Neural cell (in vitro differentiated cells): ENCODE data around the gene TEF. TPM values are rescaled to one million over a fixed set of nuclear protein-coding genes. Genes with fewer than 3 reads are reported as not detected.
"Not testable (repeated sequence)": the region's sequence is repeated elsewhere in the genome, so short reads cannot be mapped to it uniquely, and the experiment has no call there.

ENCODE experiments used
- H2AFZ ChIP-seq: fragments of 200-600, 300-800 bp; sonication (generic), shearing (Covaris generic); 2 replicates; pipeline ENCODE4 v1.6.0; 2014; ENCODE audit warnings: low read depth, mild to moderate bottlenecking, antibody characterized with exemption, low read length, moderate library complexity
- H3F3A ChIP-seq: fragments of 200-600 bp; shearing (Covaris generic); 2 replicates; pipeline ENCODE4 v1.6.1; 2016; ENCODE audit warnings: mild to moderate bottlenecking, moderate library complexity, mixed read lengths, antibody characterized with exemption, low read length; ENCODE audit not compliant: insufficient read depth, poor library complexity, severe bottlenecking
- H3K27ac ChIP-seq: fragments of 200-600, 300-800 bp; sonication (generic), shearing (Covaris generic); 2 replicates; pipeline ENCODE4 v1.5.1; 2014; ENCODE audit warnings: mild to moderate bottlenecking, low read length, moderate library complexity
- H3K27me3 ChIP-seq: fragments of 300-800, 200-600 bp; sonication (generic), shearing (Covaris generic); 2 replicates; pipeline ENCODE4 v1.6.0; 2014; ENCODE audit warnings: mild to moderate bottlenecking, low read depth, low read length, moderate library complexity; ENCODE audit not compliant: insufficient read depth
- H3K36me3 ChIP-seq: fragments of 300-800, 200-600 bp; sonication (generic), shearing (Covaris generic); 2 replicates; pipeline ENCODE4 v1.5.1; 2014; ENCODE audit warnings: mild to moderate bottlenecking, antibody characterized with exemption, low read length, moderate library complexity; ENCODE audit not compliant: insufficient read depth
- H3K4me2 ChIP-seq: fragments of 300-800, 200-600 bp; sonication (generic), shearing (Covaris generic); 2 replicates; pipeline ENCODE4 v1.6.0; 2014; ENCODE audit warnings: mild to moderate bottlenecking, low read length
- H3K4me3 ChIP-seq: fragments of 300-800, 200-600 bp; sonication (generic), shearing (Covaris generic); 2 replicates; pipeline ENCODE4 v1.5.1; 2014; ENCODE audit warnings: mild to moderate bottlenecking, low read length, moderate library complexity
- H3K79me2 ChIP-seq: fragments of 200-600 bp; shearing (Covaris generic); replicated peaks from 2 replicates; pipeline ENCODE4 v1.6.0; 2014; ENCODE audit warnings: mild to moderate bottlenecking, low read length, moderate library complexity; ENCODE audit not compliant: insufficient read depth
- H3K9ac ChIP-seq: fragments of 300-800, 200-600 bp; sonication (generic), shearing (Covaris generic); 2 replicates; pipeline ENCODE4 v1.6.1; 2016; ENCODE audit warnings: mild to moderate bottlenecking, low read length, mixed read lengths
- H3K9me2 ChIP-seq: fragments of 200-600 bp; shearing (Covaris generic); 2 replicates; pipeline ENCODE4 v1.6.1; 2016; ENCODE audit warnings: mild to moderate bottlenecking, low read length, mixed read lengths; ENCODE audit not compliant: insufficient read depth
- H3K9me3 ChIP-seq: fragments of 200-600, 300-800 bp; sonication (generic), shearing (Covaris generic); 2 replicates; pipeline ENCODE4 v1.6.1; 2016; ENCODE audit warnings: mild to moderate bottlenecking, mixed run types, low read length, moderate library complexity, mixed read lengths
- H4K20me1 ChIP-seq: fragments of 200-600 bp; shearing (Covaris generic); 2 replicates; pipeline ENCODE4 v1.6.1; 2016; ENCODE audit warnings: mild to moderate bottlenecking, mixed run types; ENCODE audit not compliant: insufficient read depth
- CTCF ChIP-seq: fragments of 450-650 bp; IDR thresholded peaks from 2 replicates; pipeline ENCODE4 v1.5.1; 2014; ENCODE audit warnings: antibody characterized with exemption, mild to moderate bottlenecking, moderate library complexity; ENCODE audit not compliant: poor library complexity, severe bottlenecking
- EP300 ChIP-seq: fragments of 450-650 bp; conservative IDR thresholded peaks from 2 replicates; pipeline ENCODE4 v1.6.1; 2014; ENCODE audit warnings: antibody characterized with exemption, mild to moderate bottlenecking, moderate library complexity; ENCODE audit not compliant: poor library complexity, severe bottlenecking
- EZH2 ChIP-seq: fragments of 200-600, 300-800 bp; shearing (Covaris generic), sonication (generic); IDR thresholded peaks from 2 replicates; pipeline ENCODE4 v1.6.1; 2014; ENCODE audit warnings: antibody characterized with exemption, low read length, borderline replicate concordance, mild to moderate bottlenecking; ENCODE audit not compliant: insufficient read depth, poor library complexity, severe bottlenecking
- MXI1 ChIP-seq: fragments of 450-650 bp; conservative IDR thresholded peaks from 2 replicates; pipeline ENCODE4 v1.6.1; 2014; ENCODE audit warnings: antibody characterized with exemption, mild to moderate bottlenecking; ENCODE audit not compliant: poor library complexity, severe bottlenecking
- POLR2AphosphoS5 ChIP-seq: IDR thresholded peaks from 2 replicates; pipeline ENCODE4 v1.6.1; 2012
- RAD21 ChIP-seq: fragments of 450-650 bp; conservative IDR thresholded peaks from 2 replicates; pipeline ENCODE4 v1.6.1; 2014; ENCODE audit warnings: antibody characterized with exemption, mild to moderate bottlenecking, moderate library complexity
- SMC3 ChIP-seq: fragments of 450-650 bp; conservative IDR thresholded peaks from 2 replicates; pipeline ENCODE4 v1.6.1; 2014; ENCODE audit warnings: antibody characterized with exemption, mild to moderate bottlenecking, moderate library complexity; ENCODE audit not compliant: poor library complexity
- TAF1 ChIP-seq: IDR thresholded peaks from 2 replicates; pipeline ENCODE4 v1.6.1; 2012; ENCODE audit warnings: low read depth
- polyA plus RNA-seq: library from polyadenylated mRNA; depleted of rRNA; stranded (reverse); fragments of >200 nt; gene quantifications from 2 replicates; pipeline ENCODE4 v1.2.3, GENCODE V29; 2014
- TF ChIP-seq, protein P1 (sequence below): IDR thresholded peaks from 2 replicates; pipeline ENCODE4 v1.6.1; 2012; ENCODE audit warnings: borderline replicate concordance

TEF gene
- polyA plus RNA-seq, 1 donor from 2014 or later = 4.9 TPM

- Histone ChIP-seq H3K9me2 (no peaks in the 10 kb centered on the region), H3F3A (no peaks in the 10 kb centered on the region), H3K9ac (no peak overlapping the region), H3K27me3 (no peaks in the 10 kb centered on the region), H3K4me2 (no peak overlapping the region), H3K36me3 (no peaks in the 10 kb centered on the region), H3K79me2 (peaks cover 45% of the 10 kb centered on the region), H2AFZ (no peak overlapping the region), H3K27ac (no peak overlapping the region), H4K20me1 (no peaks in the 10 kb centered on the region), H3K4me3 (no peak overlapping the region), H3K9me3 (no peaks in the 10 kb centered on the region)
- TF ChIP-seq RAD21 = no peak
Measured at GRCh38 chr22:41437198-41437597, 55.5 kb downstream of the TEF start.

DNA sequence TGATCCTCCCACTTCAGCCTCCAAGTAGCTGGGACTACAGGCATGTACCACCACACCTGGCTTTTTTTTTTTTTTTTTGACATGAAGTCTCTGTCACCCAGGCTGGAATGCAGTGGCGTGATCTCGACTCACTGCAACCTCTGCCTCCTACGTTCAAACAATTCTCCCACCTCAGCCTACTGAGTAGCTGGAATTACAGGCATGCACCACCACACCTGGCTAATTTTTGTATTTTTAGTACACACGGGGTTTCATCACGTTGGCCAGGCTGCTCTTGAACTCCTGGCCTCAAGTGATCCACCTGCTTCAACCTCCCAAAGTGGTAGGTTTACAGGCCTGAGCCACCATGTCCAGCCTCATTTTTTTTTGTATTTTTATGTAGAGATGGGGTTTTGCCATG lies 58.8 kb downstream of the TEF start:
- H3K9ac ChIP-seq, H3K9me2 ChIP-seq, H3K4me3 ChIP-seq, H4K20me1 ChIP-seq, H3K27ac ChIP-seq, H3K4me2 ChIP-seq, H3F3A ChIP-seq, H3K27me3 ChIP-seq, H3K9me3 ChIP-seq, H3K36me3 ChIP-seq, H2AFZ ChIP-seq: not testable (repeated sequence)
- H3K79me2 ChIP-seq = peaks cover 71% of the 10 kb centered on the region

GRCh38 chr22:41442240-41442792 lies 60.6 kb downstream of the TEF start:
- TF ChIP-seq, protein P1, sequence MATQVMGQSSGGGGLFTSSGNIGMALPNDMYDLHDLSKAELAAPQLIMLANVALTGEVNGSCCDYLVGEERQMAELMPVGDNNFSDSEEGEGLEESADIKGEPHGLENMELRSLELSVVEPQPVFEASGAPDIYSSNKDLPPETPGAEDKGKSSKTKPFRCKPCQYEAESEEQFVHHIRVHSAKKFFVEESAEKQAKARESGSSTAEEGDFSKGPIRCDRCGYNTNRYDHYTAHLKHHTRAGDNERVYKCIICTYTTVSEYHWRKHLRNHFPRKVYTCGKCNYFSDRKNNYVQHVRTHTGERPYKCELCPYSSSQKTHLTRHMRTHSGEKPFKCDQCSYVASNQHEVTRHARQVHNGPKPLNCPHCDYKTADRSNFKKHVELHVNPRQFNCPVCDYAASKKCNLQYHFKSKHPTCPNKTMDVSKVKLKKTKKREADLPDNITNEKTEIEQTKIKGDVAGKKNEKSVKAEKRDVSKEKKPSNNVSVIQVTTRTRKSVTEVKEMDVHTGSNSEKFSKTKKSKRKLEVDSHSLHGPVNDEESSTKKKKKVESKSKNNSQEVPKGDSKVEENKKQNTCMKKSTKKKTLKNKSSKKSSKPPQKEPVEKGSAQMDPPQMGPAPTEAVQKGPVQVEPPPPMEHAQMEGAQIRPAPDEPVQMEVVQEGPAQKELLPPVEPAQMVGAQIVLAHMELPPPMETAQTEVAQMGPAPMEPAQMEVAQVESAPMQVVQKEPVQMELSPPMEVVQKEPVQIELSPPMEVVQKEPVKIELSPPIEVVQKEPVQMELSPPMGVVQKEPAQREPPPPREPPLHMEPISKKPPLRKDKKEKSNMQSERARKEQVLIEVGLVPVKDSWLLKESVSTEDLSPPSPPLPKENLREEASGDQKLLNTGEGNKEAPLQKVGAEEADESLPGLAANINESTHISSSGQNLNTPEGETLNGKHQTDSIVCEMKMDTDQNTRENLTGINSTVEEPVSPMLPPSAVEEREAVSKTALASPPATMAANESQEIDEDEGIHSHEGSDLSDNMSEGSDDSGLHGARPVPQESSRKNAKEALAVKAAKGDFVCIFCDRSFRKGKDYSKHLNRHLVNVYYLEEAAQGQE = no peak
- TF ChIP-seq EP300 (no peak), POLR2AphosphoS5 (no peak), TAF1 (no peak), SMC3 (no peak), EZH2 (no peak), RAD21 (no peak), MXI1 (no peak), CTCF (no peak)
- Histone ChIP-seq H3K4me2 (no peak overlapping the region), H4K20me1 (no peaks in the 10 kb centered on the region), H3K27me3 (no peaks in the 10 kb centered on the region), H3K9me2 (no peaks in the 10 kb centered on the region), H3K79me2 (peaks cover 74% of the 10 kb centered on the region), H3F3A (no peaks in the 10 kb centered on the region), H3K9ac (no peak overlapping the region), H2AFZ (no peak overlapping the region), H3K9me3 (no peaks in the 10 kb centered on the region), H3K36me3 (no peaks in the 10 kb centered on the region), H3K27ac (no peak overlapping the region), H3K4me3 (no peak overlapping the region)
